GM12801 (cell line): ENCODE measurements around the gene NNT.

Experiments used
- TF ChIP-seq, protein P1 (sequence below): IDR thresholded peaks from one replicate; pipeline ENCODE4 v1.5.1; 2011; ENCODE audit warnings: control low read depth; ENCODE audit not compliant: insufficient read length; ENCODE audit errors: extremely low read depth

NNT gene

DNA sequence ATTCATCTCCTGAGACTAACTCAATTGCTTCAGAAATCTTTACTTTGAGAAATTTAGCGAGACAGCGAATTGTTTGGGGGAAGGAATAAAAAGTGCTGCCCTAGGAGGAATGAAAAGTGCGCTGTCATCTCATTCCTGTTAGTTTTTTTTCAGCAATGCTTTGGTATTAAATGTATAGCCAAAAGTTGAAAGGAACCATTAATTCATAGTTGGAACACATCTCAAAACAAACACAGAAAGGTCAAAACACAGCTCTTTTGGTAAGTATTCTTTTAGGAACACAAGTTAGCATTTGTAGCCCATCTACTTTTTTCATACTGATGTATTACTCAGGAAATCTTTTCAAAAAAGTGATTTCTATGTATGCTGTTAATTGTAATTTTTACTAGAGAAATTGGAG lies 109.1 kb downstream of the NNT start:
- TF ChIP-seq, protein P1, sequence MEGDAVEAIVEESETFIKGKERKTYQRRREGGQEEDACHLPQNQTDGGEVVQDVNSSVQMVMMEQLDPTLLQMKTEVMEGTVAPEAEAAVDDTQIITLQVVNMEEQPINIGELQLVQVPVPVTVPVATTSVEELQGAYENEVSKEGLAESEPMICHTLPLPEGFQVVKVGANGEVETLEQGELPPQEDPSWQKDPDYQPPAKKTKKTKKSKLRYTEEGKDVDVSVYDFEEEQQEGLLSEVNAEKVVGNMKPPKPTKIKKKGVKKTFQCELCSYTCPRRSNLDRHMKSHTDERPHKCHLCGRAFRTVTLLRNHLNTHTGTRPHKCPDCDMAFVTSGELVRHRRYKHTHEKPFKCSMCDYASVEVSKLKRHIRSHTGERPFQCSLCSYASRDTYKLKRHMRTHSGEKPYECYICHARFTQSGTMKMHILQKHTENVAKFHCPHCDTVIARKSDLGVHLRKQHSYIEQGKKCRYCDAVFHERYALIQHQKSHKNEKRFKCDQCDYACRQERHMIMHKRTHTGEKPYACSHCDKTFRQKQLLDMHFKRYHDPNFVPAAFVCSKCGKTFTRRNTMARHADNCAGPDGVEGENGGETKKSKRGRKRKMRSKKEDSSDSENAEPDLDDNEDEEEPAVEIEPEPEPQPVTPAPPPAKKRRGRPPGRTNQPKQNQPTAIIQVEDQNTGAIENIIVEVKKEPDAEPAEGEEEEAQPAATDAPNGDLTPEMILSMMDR = no peak

DNA sequence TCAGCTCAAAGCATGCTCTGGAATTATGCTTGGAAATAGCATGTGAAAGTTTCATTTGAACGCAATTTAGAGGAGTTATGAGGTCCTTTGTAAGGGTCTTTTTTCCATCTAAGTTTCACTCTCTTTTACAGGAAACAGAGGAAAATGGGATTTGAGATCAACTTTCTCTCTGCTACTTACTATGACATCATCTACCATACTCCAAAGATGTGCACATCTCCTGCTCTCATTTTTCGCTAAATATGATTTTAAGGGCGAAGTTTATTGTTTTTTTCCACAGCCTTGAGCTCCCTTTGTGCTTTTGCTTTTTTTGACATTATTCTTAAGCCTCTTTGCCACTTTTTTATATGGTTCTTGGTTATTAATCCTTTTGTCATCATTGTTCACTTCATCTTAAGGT lies 125.6 kb downstream of the NNT start:
- TF ChIP-seq, protein P1 = no peak

DNA sequence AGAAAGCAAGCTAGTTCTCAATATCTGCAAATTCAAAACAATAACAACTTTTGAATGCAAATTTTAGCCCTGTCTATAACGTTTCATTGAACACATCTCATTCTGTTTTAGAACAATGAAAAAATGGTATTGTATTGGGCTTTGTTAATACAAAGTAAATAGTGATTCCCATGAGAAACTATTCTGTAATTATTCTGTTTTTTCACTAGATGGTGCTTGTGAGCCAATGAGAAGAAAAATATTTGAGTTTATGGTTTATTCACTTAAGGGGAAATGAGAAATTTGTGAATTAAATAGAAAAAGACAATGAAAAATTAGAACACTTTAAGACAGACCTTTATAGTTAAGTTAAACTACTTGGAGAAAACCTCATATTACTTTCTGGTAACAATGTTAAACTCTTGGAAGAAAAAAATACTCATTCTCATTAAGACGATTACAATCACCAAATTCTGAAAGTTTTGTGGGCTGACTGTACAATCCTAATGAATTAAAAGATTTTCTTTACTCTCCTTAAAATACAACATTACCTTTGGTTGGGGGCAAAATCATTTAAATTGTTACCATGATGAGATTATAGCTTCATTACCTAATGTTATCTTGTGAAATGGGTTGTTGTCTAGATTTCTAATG lies 127.0 kb downstream of the NNT start:
- TF ChIP-seq, protein P1 = no peak

DNA sequence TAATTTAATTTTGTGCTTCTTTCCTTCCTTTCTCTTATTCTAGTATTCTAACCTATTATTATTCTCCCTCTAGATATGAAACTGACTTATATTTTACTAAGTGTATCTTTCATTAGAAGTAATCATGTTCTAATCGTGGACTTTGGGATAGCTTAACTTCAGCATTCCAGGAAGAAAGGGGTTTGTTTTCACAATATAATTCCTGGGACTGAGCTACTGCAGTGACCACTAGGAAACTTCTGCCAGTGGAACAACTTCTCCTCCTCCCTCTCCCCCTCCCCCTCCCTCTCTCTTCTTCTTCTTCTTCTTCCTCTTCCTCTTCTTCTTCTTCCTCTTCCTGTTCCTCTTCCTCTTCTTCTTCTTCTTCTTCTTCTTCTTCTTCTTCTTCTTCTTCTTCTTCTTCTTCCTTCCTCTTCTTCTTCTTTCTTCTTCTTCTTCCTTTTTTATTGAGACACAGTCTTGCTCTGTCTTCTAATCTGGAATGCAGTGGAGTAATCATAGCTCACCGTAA lies 127.9 kb downstream of the NNT start:
- TF ChIP-seq, protein P1 = no peak

DNA sequence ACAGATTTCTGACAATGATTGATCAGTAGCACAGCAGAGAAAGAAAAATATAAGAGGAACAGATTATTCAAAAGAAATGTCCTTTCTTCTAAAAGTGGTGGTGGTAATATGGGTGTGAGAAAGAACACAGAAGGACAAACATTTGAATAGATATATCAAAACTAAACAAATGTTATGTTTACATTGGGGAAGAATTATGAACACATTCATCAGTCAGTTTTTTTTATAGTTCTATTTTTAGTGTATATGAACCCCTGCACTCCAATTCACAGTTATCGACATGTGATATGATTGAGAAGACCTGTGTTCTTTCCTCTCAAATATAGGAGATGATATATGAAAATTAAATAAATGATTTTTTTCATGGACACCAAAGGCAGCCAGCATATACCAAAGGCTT lies 128.6 kb downstream of the NNT start:
- TF ChIP-seq, protein P1 = no peak

DNA sequence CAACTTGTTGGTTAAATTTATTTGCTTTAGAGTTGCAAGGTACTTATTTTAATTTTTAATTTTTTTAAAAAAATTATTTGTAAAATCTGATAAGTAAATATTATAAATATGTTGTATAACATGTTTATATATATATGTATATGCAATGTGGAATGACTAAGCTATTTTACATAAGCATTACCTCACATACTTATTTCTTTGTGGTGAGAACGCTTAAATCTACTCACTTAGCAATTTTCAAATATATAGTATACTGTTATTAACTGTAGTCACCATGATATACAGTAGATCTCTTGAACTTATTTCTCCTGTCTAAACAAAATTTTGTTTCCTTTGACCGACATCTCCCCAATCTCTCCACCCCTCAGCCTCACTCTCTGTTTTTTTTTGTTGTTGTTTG lies 147.8 kb downstream of the NNT start:
- TF ChIP-seq, protein P1 = no peak

DNA sequence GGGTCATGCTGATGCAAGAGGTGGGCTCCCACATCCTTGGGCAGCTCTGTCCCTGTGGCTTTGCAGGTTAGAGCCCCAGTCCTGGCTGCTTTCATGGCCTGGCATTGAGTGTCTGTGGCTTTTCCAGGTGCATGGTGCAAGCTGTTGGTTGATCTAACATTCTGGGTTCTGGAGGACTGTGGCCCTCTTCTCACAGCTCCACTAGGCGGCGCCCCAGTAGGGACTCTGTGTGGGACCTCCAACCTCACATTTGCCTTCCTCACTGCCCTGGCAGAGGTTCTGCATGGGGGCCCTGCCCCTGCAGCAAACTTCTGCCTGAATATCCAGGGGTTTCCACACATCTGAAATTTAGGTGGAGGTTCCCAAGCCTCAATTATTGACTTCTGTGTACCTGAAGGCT lies 150.1 kb downstream of the NNT start:
- TF ChIP-seq, protein P1 = no peak
